ENCODE results near the gene ENOX2.

ENOX2 gene

DNA sequence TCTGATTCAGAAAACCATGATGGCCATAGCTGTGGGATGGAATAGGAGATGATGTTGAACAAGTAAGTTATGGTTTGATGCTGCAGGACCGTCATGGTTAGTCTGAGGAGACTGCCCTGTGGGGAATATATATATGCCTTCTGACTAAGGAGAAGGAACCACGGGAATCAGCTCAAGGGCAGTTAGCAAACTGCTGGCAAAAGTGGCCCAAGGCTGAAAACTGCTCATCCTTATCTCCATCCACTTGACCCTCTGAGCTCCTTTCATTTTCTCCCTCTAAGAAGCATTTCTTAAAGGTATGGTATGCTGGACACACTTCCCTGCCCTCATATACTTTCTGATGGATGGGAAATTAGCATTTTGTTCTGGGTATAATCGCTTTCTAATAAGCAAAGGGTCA is 161.9 kb downstream of the ENOX2 start:
- TF ChIP-seq, protein P1, sequence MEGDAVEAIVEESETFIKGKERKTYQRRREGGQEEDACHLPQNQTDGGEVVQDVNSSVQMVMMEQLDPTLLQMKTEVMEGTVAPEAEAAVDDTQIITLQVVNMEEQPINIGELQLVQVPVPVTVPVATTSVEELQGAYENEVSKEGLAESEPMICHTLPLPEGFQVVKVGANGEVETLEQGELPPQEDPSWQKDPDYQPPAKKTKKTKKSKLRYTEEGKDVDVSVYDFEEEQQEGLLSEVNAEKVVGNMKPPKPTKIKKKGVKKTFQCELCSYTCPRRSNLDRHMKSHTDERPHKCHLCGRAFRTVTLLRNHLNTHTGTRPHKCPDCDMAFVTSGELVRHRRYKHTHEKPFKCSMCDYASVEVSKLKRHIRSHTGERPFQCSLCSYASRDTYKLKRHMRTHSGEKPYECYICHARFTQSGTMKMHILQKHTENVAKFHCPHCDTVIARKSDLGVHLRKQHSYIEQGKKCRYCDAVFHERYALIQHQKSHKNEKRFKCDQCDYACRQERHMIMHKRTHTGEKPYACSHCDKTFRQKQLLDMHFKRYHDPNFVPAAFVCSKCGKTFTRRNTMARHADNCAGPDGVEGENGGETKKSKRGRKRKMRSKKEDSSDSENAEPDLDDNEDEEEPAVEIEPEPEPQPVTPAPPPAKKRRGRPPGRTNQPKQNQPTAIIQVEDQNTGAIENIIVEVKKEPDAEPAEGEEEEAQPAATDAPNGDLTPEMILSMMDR (conservative IDR thresholded peaks at IDR 0.05; ENCODE audit: low read depth, low read length), result no peak
- no peak for DNase-seq (ENCODE audit: low read depth)
- no peak overlapping the region for H3K4me3 ChIP-seq (ENCODE audit: low read length)

DNA sequence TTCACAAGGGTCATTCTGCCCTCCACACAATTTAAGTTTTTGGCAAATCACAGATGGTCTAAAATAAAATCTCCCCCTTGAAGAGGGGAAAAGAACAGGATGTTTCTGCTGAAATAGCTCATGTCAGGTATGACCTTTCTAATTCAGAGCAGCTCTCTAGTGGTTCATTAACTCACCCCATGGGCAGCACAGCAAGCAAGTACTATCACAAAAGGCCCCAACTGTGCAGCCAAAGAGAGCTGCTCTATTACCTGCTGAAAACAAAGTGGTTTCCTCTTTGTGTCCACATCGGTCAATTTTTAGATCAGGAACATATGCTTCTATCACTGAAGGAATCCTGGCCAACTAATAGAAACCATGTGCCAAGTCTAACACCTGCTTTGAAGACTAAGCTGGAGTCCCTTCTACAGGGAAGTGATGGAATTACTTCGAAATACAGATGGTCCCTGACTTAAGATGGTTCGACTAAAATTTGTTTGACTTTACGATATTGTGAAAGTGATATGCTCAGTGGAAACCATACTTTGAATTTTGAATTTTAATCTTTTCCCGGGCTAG is 164.3 kb downstream of the ENOX2 start:
- no peak overlapping the region for H3K4me3 ChIP-seq (ENCODE audit: low read length)
- TF ChIP-seq, protein P1 (conservative IDR thresholded peaks at IDR 0.05; ENCODE audit: low read depth, low read length), result no peak
- no peak for DNase-seq (ENCODE audit: low read depth)

DNA sequence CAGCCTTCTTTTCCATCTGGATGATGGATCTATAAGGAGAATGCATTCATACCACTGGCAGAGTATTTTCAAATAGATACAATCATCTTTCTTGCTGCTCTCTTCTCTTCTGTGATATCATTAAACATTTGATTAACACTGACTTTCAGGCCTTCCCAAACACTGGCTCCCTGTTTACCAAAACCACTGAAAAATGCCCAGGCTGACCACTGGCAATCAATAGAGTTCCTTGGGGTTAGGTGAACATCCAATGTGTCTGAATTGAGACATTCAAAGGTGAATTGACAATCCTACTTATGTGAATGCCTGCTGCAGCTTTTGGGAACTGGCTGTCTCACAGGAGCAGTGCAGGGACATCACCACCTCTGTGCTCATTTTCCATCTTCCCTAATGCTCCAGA is 168.3 kb downstream of the ENOX2 start:
- no peak overlapping the region for H3K4me3 ChIP-seq (ENCODE audit: low read length)
- no peak for DNase-seq (ENCODE audit: low read depth)
- TF ChIP-seq, protein P1 (conservative IDR thresholded peaks at IDR 0.05; ENCODE audit: low read depth, low read length), result no peak

DNA sequence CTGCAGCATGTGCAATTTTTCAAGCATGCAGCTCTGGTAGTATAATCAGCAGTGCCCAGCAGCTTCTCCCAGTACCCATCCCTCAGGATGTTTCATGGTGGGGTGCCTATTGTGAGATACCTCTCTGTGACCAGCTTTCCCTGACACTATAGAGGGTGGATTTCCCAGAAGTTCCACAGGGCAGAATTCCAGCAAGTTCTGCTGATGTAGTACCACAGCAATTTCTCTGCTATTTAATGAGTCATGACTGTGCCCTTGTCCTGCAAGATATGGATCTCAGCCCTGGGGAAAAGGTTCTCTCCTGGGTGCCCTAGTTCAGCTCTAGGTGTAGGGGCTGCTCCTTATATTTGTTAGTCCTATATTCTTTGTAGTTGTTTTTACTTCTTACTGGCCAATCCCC is 174.8 kb downstream of the ENOX2 start:
- no peak overlapping the region for H3K4me3 ChIP-seq (ENCODE audit: low read length)
- TF ChIP-seq, protein P1 (conservative IDR thresholded peaks at IDR 0.05; ENCODE audit: low read depth, low read length), result no peak
- no peak for DNase-seq (ENCODE audit: low read depth)

DNA sequence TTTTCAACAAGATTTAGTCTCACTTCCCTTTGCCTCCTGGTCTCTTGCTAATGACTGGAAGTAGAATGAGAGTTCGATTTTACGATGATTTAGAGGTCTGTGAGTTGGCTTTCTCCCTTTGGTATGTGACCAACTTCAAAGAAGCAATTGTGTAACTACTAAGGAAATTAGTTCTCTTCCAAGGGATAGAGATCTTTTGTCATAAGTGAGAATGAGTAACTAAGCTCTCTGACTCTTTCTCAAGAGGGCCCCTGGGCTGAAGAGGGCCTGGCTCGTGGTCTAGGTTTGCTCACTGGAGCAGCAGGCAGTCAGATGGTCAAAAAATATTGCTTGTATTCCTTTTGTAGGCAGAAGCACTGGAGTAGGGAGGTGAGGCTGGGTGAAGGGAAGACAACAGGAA is 176.3 kb downstream of the ENOX2 start:
- DNase-seq (ENCODE audit: low read depth), result no peak
- TF ChIP-seq, protein P1 (conservative IDR thresholded peaks at IDR 0.05; ENCODE audit: low read depth, low read length), result no peak

DNA sequence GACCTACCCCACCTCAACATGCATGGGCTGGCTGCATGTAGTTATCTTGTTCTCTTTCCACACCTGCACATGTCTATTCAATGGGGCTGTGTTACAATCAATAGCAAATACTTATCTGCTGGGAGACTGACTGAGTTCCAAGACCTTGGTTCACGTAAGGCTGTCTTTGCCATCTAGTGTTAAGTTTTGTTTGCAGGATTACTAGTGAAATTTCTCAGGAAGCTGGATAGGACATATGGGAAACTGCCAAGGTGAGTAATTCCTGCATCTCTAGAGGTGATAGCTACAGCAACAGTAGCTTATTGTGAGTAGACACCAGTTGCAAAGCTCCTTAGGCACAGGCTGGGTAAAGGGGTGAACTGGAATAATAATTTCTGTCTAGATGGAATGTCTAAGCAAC is 177.5 kb downstream of the ENOX2 start:
- H3K4me3 ChIP-seq (ENCODE audit: low read length), result no peak overlapping the region
- DNase-seq (ENCODE audit: low read depth), result no peak
- TF ChIP-seq, protein P1 (conservative IDR thresholded peaks at IDR 0.05; ENCODE audit: low read depth, low read length), result no peak

More for the DNA sequence above, 176.3 kb downstream of the ENOX2 start:
- H3K4me3 ChIP-seq (ENCODE audit: low read length), result no peak overlapping the region

DNA sequence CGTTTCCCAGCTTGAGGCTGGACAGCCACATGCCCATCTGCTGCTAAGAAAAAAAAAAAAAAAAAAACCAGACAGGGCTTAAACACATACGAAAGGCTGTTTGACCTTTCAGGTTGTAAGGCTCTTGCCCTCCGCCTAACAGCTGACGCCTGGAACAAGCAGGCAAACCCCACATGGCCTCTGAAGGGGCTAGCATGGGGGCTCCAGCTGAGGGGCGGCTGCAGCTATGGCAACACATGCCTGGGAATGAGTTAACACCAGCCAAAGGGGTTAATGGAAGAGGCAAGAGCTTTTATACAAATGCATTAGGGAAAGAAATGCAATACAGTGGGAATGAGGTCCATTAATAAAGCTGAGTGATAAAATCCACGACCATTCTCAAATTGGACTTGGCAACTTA is 183.6 kb downstream of the ENOX2 start:
- no peak for DNase-seq (ENCODE audit: low read depth)
- no peak overlapping the region for H3K4me3 ChIP-seq (ENCODE audit: low read length)
- TF ChIP-seq, protein P1 (conservative IDR thresholded peaks at IDR 0.05; ENCODE audit: low read depth, low read length), result no peak

Data from retinal pigment epithelial cell (primary cell).